PC-9 (cell line): ENCODE results near the gene ARL2BP.

Source experiments
- CTCF ChIP-seq: fragments of 200-600 bp; sonication (generic); conservative IDR thresholded peaks from 2 replicates; pipeline ENCODE4 v1.6.1; 2017; ENCODE audit warnings: mixed run types, antibody characterized with exemption, mild to moderate bottlenecking, moderate library complexity
- EZH2 ChIP-seq: fragments of 200-600 bp; sonication (generic); IDR thresholded peaks from 2 replicates; pipeline ENCODE4 v1.8.0; 2017; ENCODE audit warnings: antibody characterized with exemption, low read depth

GRCh38 chr16:57223057-57223456 is 22.0 kb upstream of the ARL2BP start:
- TF ChIP-seq EZH2 (no peak), CTCF (no peak)
